Muscle layer of colon (tissue), 2 donors: Measurements from ENCODE around the gene THG1L.

Experiments used
- H3K27ac ChIP-seq: one replicate; pipeline ENCODE4 v1.7.0; 2013; ENCODE audit warnings: low read depth, mild to moderate bottlenecking, low read length, moderate library complexity
- H3K27me3 ChIP-seq, 2 donors: one replicate each; pipeline ENCODE4 v1.7.0; 2013; ENCODE audit warnings: low read length in 2 of 2, mild to moderate bottlenecking in 2 of 2; ENCODE audit not compliant: insufficient read depth in 2 of 2, control insufficient read depth in 1 of 2
- H3K36me3 ChIP-seq: one replicate; pipeline ENCODE4 v1.7.0; 2013; ENCODE audit warnings: mild to moderate bottlenecking, low read length; ENCODE audit not compliant: insufficient read depth
- H3K4me1 ChIP-seq: one replicate; pipeline ENCODE4 v1.7.0; 2013; ENCODE audit warnings: mild to moderate bottlenecking, low read length; ENCODE audit not compliant: insufficient read depth
- H3K4me3 ChIP-seq, 2 donors: one replicate each; pipeline ENCODE4 v1.7.0; 2013; ENCODE audit warnings: low read length in 2 of 2, low read depth in 1 of 2, mild to moderate bottlenecking in 1 of 2, moderate library complexity in 1 of 2
- H3K9ac ChIP-seq: one replicate; pipeline ENCODE4 v1.7.0; 2013; ENCODE audit warnings: low read length
- H3K9me3 ChIP-seq: one replicate; pipeline ENCODE4 v1.7.0; 2013; ENCODE audit warnings: mild to moderate bottlenecking, low read length
- donor health status: abdominal sarcoma.
- donor health status: Adenocarcinoma of cecum.

The THG1L gene

GRCh38 chr5:157729858-157730257 is 1.4 kb upstream of the THG1L start:
- Histone ChIP-seq H3K9ac (no peak overlapping the region), H3K27ac (no peak overlapping the region), H3K36me3 (peaks cover 8% of the 10 kb centered on the region), H3K4me1 (peaks cover 3% of the 10 kb centered on the region), H3K9me3 (no peaks in the 10 kb centered on the region), H3K4me3 (no peak overlapping the region), H3K27me3 (no peaks in the 10 kb centered on the region)

DNA sequence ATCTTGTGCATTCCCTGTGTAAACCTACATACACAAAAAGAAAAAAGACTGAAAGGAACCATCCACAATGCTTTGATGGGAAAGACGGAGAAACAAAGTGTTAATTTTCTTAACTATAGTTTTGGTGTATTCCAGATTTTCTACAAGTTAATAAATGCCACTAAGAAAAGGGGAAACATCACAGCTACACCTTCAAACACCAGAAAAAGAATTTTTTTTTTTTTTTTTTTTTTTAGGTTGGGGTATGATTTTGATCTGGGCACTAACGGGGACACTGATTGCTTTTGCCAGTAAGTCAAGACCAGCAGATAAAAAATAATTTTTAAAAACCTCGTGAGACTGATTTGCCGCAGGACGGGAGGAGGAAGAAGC is 334 bp upstream of the THG1L start:
- no peak overlapping the region for H3K27ac ChIP-seq
- H3K36me3 ChIP-seq = peaks cover 10% of the 10 kb centered on the region
- no peak overlapping the region for H3K9ac ChIP-seq
- H3K9me3 ChIP-seq = no peaks in the 10 kb centered on the region
- peaks cover 3% of the 10 kb centered on the region for H3K4me1 ChIP-seq
- peak overlapping the region; percentile 64 to 70 for H3K4me3 ChIP-seq
- no peaks in the 10 kb centered on the region for H3K27me3 ChIP-seq

DNA sequence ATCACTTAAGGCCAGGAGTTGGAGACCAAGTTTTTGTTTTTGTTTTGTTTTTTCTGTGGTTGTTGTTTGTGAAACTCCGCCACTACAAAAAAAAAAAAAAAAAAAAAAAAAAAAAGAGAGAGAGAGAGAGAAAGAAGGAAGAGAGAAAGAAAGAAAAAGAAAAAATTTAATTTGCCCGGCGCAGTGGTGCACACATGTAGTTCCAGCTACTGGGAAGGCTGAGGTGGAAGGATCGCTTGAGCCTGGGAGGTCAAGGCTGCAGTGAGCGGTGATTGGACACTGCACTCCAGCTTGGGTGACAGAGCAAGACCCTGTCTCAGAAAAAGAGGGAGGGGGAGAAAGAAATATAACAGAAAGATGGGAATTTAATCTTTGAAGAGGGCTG is 902 bp downstream of the THG1L start:
- peak overlapping the region; percentile 22 for H3K9ac ChIP-seq
- H3K4me1 ChIP-seq = peaks cover 3% of the 10 kb centered on the region
- H3K9me3 ChIP-seq = no peaks in the 10 kb centered on the region
- no peaks in the 10 kb centered on the region for H3K27me3 ChIP-seq
- H3K4me3 ChIP-seq = peak overlapping the region; percentile 64 to 70
- peaks cover 11% of the 10 kb centered on the region for H3K36me3 ChIP-seq
- H3K27ac ChIP-seq = no peak overlapping the region

DNA sequence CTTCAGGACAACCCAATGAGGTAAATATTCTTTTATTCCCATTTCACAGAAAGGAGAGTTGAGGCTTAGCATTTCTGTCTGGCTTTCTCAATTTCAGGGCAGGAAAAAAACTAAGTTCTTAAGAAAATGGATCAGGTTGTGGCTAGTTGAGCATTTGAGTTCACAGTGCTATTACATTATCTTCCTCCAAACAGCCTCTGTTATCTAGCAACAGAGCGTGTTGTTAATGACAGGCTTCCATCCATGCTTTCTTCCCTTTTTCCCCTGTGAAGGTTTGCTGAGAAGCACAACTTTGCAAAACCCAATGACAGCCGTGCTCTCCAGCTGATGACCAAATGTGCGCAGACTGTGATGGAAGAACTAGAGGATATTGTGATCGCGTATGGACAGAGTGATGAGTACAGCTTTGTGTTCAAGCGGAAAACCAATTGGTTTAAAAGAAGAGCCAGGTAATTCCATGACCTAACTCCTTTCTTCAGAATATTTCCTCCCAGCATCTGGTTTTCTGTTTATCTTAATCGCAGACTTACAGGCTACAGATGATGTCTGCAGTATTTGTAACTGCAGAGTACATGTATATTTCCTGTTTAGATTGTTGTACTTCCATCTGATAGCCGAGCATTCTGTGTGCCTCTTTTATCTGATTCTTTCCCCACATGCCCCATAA is 1.5 kb downstream of the THG1L start:
- H3K36me3 ChIP-seq = peaks cover 11% of the 10 kb centered on the region
- H3K4me3 ChIP-seq = no peak overlapping the region
- H3K27ac ChIP-seq = no peak overlapping the region
- no peaks in the 10 kb centered on the region for H3K27me3 ChIP-seq
- no peak overlapping the region for H3K9ac ChIP-seq
- H3K9me3 ChIP-seq = no peaks in the 10 kb centered on the region
- H3K4me1 ChIP-seq = peaks cover 3% of the 10 kb centered on the region

GRCh38 chr5:157734436-157734835 is 3.2 kb downstream of the THG1L start:
- H3K4me1 ChIP-seq = peaks cover 3% of the 10 kb centered on the region
- no peaks in the 10 kb centered on the region for H3K9me3 ChIP-seq
- H3K27ac ChIP-seq = no peak overlapping the region
- no peak overlapping the region for H3K9ac ChIP-seq
- peaks cover 26% of the 10 kb centered on the region for H3K36me3 ChIP-seq
- H3K27me3 ChIP-seq = no peaks in the 10 kb centered on the region
- no peak overlapping the region for H3K4me3 ChIP-seq

DNA sequence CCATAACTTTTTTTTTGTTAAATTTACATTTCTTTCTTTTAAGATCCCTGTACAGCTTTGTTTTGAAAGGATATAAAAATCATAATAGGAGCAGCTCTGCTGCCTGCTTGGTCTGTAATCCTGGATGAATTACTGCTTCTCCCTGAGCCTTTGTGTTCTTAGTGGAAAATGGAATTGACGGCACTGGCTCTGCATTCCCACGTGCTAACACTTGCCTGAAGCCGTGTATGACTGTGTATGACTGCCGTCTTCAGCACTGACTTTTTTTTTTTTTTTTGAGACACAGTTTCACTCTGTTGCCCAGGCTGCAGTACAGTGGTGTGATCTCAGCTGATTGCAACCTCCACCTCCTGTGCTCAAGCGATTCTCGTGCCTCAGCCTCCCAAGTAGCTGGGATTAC is 4.8 kb downstream of the THG1L start:
- H3K27me3 ChIP-seq = no peaks in the 10 kb centered on the region
- H3K4me1 ChIP-seq = peaks cover 3% of the 10 kb centered on the region
- H3K36me3 ChIP-seq = peaks cover 34% of the 10 kb centered on the region
- H3K9me3 ChIP-seq = no peaks in the 10 kb centered on the region
- H3K9ac ChIP-seq = no peak overlapping the region
- no peak overlapping the region for H3K4me3 ChIP-seq
- H3K27ac ChIP-seq = no peak overlapping the region

DNA sequence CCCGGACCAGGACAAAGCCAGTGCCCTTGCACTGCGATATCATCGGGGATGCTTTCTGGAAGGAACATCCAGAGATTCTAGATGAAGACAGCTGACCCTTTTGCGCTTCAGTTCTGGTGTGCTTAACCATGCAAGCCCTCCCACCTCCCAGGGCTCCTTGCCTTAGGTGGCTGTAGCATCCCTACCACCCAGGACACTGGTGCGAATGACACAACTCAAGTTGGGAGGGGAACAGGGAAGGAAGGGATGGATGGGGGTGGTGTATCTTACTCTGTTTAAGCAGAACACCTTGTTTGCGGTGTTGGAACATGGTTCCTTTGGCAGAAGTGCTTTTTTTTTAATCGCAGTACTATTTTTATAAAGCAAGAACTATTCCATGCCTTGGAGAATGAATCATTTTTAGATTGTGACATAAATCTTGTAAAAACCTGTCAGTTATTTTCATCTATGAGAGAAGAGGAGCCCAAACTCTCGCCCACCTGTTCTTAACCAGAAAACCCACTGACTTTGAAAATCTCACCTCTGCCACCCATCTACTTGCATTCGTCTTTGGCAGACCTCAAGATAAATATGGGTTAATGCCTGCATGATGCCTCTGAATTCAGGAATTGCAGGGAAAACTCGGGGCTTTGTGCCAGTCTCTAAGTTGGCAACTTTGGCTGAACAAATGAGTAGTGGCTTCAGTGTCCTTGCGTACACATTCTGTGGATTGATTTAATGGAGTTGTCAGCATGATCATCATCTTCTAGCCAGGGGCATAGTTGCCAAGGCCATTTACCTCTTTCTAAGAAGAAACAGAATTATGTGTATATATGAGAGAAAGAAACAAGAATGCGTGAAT is 8.4 kb downstream of the THG1L start:
- H3K4me3 ChIP-seq = no peak overlapping the region
- H3K36me3 ChIP-seq = peaks cover 26% of the 10 kb centered on the region
- no peak overlapping the region for H3K27ac ChIP-seq
- no peaks in the 10 kb centered on the region for H3K9me3 ChIP-seq
- peaks cover 6% of the 10 kb centered on the region for H3K4me1 ChIP-seq
- no peaks in the 10 kb centered on the region for H3K27me3 ChIP-seq
- H3K9ac ChIP-seq = no peak overlapping the region

DNA sequence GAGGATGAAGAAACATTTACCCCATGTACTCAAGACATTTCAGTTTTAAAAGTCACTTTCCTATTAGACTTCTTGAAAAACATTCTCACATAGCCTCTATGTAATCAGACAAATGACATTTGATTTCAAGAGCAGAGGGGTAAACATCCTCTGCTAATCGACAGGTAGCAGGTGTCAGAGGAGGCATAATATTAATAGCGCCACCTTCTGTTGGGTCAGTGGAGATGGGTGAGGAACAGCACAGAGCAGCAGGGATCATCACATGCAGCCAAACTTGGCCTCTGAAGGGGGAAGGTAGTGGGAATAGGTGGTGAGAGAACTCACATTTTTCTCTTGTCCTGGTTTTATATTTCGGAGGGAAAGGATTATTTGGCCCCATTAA is 9.0 kb downstream of the THG1L start:
- Histone ChIP-seq H3K9me3 (no peaks in the 10 kb centered on the region), H3K4me3 (no peak overlapping the region), H3K27me3 (no peaks in the 10 kb centered on the region), H3K9ac (no peak overlapping the region), H3K27ac (no peak overlapping the region), H3K36me3 (peaks cover 26% of the 10 kb centered on the region), H3K4me1 (peaks cover 12% of the 10 kb centered on the region)

GRCh38 chr5:157741131-157741530 is 9.9 kb downstream of the THG1L start:
- Histone ChIP-seq H3K27me3 (no peaks in the 10 kb centered on the region), H3K36me3 (peaks cover 23% of the 10 kb centered on the region), H3K4me3 (no peak overlapping the region), H3K4me1 (peaks cover 18% of the 10 kb centered on the region), H3K9ac (no peak overlapping the region), H3K9me3 (no peaks in the 10 kb centered on the region), H3K27ac (no peak overlapping the region)

DNA sequence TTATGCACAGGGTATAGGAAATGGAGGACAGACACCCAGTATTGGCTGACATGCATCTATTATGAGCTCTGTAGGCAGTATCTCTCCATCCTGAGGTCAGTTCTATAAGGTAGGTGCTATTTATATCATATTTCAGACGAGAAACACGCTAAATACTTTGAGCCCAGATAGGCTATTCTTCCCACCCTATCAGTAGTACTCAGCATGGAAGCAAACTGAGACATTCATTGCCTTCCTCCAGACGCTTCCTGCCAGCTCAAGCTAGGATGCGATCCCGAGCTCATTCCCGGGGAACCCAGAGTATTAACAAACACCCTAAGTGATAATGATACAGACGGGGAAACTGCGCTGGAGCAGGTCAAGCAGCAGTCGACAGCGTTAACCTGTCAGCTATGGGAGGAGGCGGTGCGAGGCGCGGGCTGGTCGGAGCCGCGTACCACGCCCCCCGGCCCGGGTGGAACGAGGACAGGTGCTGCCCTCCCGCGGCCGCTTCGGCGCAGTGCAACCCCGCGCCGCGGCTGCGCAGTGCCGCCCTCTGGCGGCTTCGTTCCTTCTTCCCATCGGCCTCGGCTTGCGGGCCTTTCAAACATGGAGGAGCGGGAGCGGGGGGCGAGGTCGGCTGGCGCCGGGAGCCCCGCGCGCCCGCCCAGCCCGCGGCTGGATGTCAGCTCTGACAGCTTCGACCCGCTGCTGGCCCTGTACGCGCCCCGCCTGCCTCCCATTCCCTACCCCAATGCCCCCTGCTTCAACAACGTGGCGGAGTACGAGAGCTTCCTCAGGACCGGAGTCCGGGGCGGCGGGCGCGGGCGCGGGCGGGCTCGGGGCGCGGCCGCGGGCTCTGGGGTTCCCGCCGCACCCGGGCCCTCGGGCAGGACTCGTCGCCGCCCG is 12.2 kb downstream of the THG1L start, which contains the start of gene LSM11:
Gene LSM11, plus strand, starts transcription at position 550 of the 888 bp plus-strand sequence. Its CDS starts 39 bp downstream, at position 589.
- Histone ChIP-seq H3K9ac (peak within 1 kb of the TSS; percentile 78), H3K36me3 (peaks cover 16% of the 10 kb centered on the region), H3K27me3 (no peaks in the 10 kb centered on the region), H3K27ac (peak within 1 kb of the TSS; percentile 55), H3K9me3 (no peaks in the 10 kb centered on the region), H3K4me3 (peak within 1 kb of the TSS; percentile 72 to 83), H3K4me1 (peaks cover 18% of the 10 kb centered on the region)
